Trophoblast cell (in vitro differentiated cells and primary cell): ENCODE data around the gene RRAS.
"Not testable (repeated sequence)": the region's sequence is repeated elsewhere in the genome, so short reads cannot be mapped to it uniquely, and the experiment has no call there.

ENCODE experiments used
- DNase-seq, 2 donors: peaks; one replicate each; pipeline ENCODE4 v3.0.0-alpha.2; 2016
- H2AFZ ChIP-seq: 2 replicates; pipeline ENCODE4 v1.6.1; 2013; ENCODE audit warnings: low read length, moderate library complexity, mild to moderate bottlenecking; ENCODE audit not compliant: insufficient read depth, poor library complexity
- H2AK5ac ChIP-seq: 2 replicates; pipeline ENCODE4 v1.6.1; 2013; ENCODE audit warnings: mild to moderate bottlenecking, low read length
- H2BK120ac ChIP-seq: 2 replicates; pipeline ENCODE4 v1.6.1; 2013; ENCODE audit warnings: low read length, mild to moderate bottlenecking, moderate library complexity; ENCODE audit not compliant: insufficient read depth, poor library complexity
- H2BK12ac ChIP-seq: 2 replicates; pipeline ENCODE4 v1.6.1; 2013; ENCODE audit warnings: mild to moderate bottlenecking, low read length, moderate library complexity
- H2BK5ac ChIP-seq: 2 replicates; pipeline ENCODE4 v1.6.1; 2013; ENCODE audit warnings: low read length, low read depth, moderate library complexity, mild to moderate bottlenecking; ENCODE audit not compliant: poor library complexity
- H3K14ac ChIP-seq: 2 replicates; pipeline ENCODE4 v1.6.1; 2013; ENCODE audit warnings: mild to moderate bottlenecking, low read length
- H3K18ac ChIP-seq: 2 replicates; pipeline ENCODE4 v1.6.1; 2013; ENCODE audit warnings: mild to moderate bottlenecking, low read length
- H3K23ac ChIP-seq: 2 replicates; pipeline ENCODE4 v1.6.1; 2013; ENCODE audit warnings: low read length
- H3K27ac ChIP-seq: 2 replicates; pipeline ENCODE4 v1.5.1; 2013; ENCODE audit warnings: low read depth, mild to moderate bottlenecking, inconsistent platforms, low read length, moderate library complexity
- H3K27me3 ChIP-seq: 2 replicates; pipeline ENCODE4 v1.6.1; 2013; ENCODE audit warnings: inconsistent platforms, mild to moderate bottlenecking, low read length, moderate library complexity; ENCODE audit not compliant: insufficient read depth
- H3K36me3 ChIP-seq, 2 experiments: 1 replicate in 1 of 2; 2 replicates in 1 of 2; pipeline ENCODE4 v1.6.1; 2013; ENCODE audit warnings: low read length in 2 of 2, mild to moderate bottlenecking in 2 of 2, moderate library complexity in 1 of 2; ENCODE audit not compliant: insufficient read depth in 2 of 2, control insufficient read depth in 1 of 2
- H3K4ac ChIP-seq: 2 replicates; pipeline ENCODE4 v1.6.1; 2013; ENCODE audit warnings: low read depth, mild to moderate bottlenecking, low read length, moderate library complexity
- H3K4me1 ChIP-seq, 2 experiments: 1 replicate in 1 of 2; 2 replicates in 1 of 2; pipeline ENCODE4 v1.6.1; 2013; ENCODE audit warnings: low read length in 2 of 2, mild to moderate bottlenecking in 2 of 2, moderate library complexity in 1 of 2; ENCODE audit not compliant: insufficient read depth in 2 of 2, control insufficient read depth in 1 of 2
- H3K4me2 ChIP-seq: 2 replicates; pipeline ENCODE4 v1.6.1; 2013; ENCODE audit warnings: inconsistent platforms, mild to moderate bottlenecking, low read length, moderate library complexity
- H3K4me3 ChIP-seq: 2 replicates; pipeline ENCODE4 v1.5.1; 2013; ENCODE audit warnings: mild to moderate bottlenecking, low read depth, low read length, inconsistent platforms
- H3K79me1 ChIP-seq: one replicate; pipeline ENCODE4 v1.6.1; 2013; ENCODE audit warnings: low read length
- H3K79me2 ChIP-seq: 2 replicates; pipeline ENCODE4 v1.6.1; 2013; ENCODE audit warnings: low read length, mild to moderate bottlenecking; ENCODE audit not compliant: control insufficient read depth, insufficient read depth, poor library complexity
- H3K9ac ChIP-seq: 2 replicates; pipeline ENCODE4 v1.6.1; 2013; ENCODE audit warnings: mild to moderate bottlenecking, low read length
- H3K9me3 ChIP-seq: 2 replicates; pipeline ENCODE4 v1.6.1; 2013; ENCODE audit warnings: low read depth, mild to moderate bottlenecking, control low read depth, inconsistent platforms, low read length; ENCODE audit not compliant: insufficient read depth
- H4K12ac ChIP-seq: 2 replicates; pipeline ENCODE4 v1.6.1; 2013; ENCODE audit warnings: low read depth, mild to moderate bottlenecking, low read length, moderate library complexity
- H4K8ac ChIP-seq: 2 replicates; pipeline ENCODE4 v1.6.1; 2013; ENCODE audit warnings: low read depth, mild to moderate bottlenecking, low read length, moderate library complexity
- H4K91ac ChIP-seq: one replicate; pipeline ENCODE4 v1.6.1; 2013; ENCODE audit warnings: low read depth, mild to moderate bottlenecking, low read length, moderate library complexity
- WGBS: extraction: QIAGEN DNeasy Blood & Tissue Kit; methylation state at CpG from one replicate; pipeline ENCODE4 v1.1.7; 2013; ENCODE audit warnings: missing lambda C conversion rate; ENCODE audit not compliant: insufficient read length, insufficient coverage; ENCODE audit errors: extremely low coverage; 5-methylcytosine and 5-hydroxymethylcytosine counted together

RRAS gene

GRCh38 chr19:49626226-49626625 lies 13.7 kb downstream of the RRAS start:
- no peak overlapping the region for H3K4ac ChIP-seq
- H2BK5ac ChIP-seq = no peak overlapping the region
- H4K12ac ChIP-seq = no peak overlapping the region
- H3K4me2 ChIP-seq = no peak overlapping the region
- no peak overlapping the region for H2AFZ ChIP-seq
- no peak overlapping the region for H3K18ac ChIP-seq
- H3K23ac ChIP-seq = no peak overlapping the region
- no peak overlapping the region for H2BK120ac ChIP-seq
- no peaks in the 10 kb centered on the region for H3K79me2 ChIP-seq
- no peak for DNase-seq
- H3K79me1 ChIP-seq = no peaks in the 10 kb centered on the region
- no peak overlapping the region for H2BK12ac ChIP-seq
- peaks cover 30 to 33% of the 10 kb centered on the region in 2 experiments for H3K36me3 ChIP-seq
- H3K27ac ChIP-seq = no peak overlapping the region
- no peak overlapping the region for H4K91ac ChIP-seq
- no peak overlapping the region for H3K9ac ChIP-seq
- no peak overlapping the region for H4K8ac ChIP-seq
- no peaks in the 10 kb centered on the region for H3K27me3 ChIP-seq
- no peaks in the 10 kb centered on the region for H3K4me1 ChIP-seq
- H3K14ac ChIP-seq = no peak overlapping the region
- no peaks in the 10 kb centered on the region for H3K9me3 ChIP-seq
- H2AK5ac ChIP-seq = no peak overlapping the region
- H3K4me3 ChIP-seq = no peak overlapping the region
- no CpG with 5 or more reads among the region's 11 CpGs for WGBS

DNA sequence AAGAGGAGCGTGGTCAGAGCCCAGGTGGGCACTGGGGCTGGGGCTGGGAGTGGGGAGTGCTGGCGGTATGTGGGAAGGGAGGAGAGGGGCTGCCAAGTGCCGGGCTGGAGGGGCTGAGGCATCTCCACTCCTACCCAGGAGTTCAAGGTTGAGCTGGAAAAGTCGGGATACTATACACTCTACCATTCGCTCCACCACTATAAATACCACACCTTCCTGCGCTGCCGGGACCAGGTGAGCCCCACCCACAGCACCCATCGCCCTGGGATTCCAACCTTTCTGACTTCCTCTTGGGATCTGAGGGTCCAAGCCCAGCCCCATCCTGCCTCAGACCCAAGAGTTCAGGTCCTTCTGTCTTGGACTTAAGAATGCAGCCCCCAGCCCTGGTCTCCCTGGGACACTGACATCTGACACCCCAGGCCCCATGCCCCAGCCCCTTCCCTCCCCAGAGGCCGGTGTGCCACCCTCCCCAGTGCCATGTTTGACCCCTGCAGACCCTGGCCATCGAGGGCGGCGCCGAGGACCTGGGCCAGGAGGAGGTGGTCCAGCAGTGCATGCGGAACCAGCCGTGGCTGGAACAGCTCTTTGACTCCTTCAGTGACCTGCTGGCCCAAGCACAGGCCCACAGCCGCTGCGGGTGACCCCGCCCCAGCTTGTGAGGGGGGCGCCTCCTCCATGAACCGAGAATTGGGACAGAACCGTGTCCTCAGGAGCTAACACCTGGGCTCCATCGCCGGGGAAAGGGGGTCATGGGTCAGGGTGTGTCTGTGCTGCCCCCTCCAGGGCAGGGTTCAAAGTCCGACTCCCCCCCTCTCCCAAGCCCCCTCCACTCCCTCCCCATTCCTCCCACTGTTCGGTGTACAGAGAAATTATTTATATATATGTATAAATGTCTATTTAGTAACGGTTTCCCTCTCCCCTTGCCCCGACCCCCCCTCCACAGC lies 14.7 kb downstream of the RRAS start:
- no peak overlapping the region for H4K8ac ChIP-seq
- H2BK5ac ChIP-seq = no peak overlapping the region
- no peaks in the 10 kb centered on the region for H3K79me2 ChIP-seq
- no peak overlapping the region for H3K4me2 ChIP-seq
- H4K12ac ChIP-seq = no peak overlapping the region
- peaks cover 33 to 39% of the 10 kb centered on the region in 2 experiments for H3K36me3 ChIP-seq
- no peak overlapping the region for H2BK12ac ChIP-seq
- no peaks in the 10 kb centered on the region for H3K79me1 ChIP-seq
- no peak overlapping the region for H3K23ac ChIP-seq
- no peak overlapping the region for H2AK5ac ChIP-seq
- no peak overlapping the region for H3K9ac ChIP-seq
- no peak overlapping the region for H3K18ac ChIP-seq
- no peak overlapping the region for H3K4ac ChIP-seq
- no peak for DNase-seq
- H3K4me3 ChIP-seq = no peak overlapping the region
- H3K4me1 ChIP-seq = no peaks in the 10 kb centered on the region
- H2AFZ ChIP-seq = no peak overlapping the region
- no peaks in the 10 kb centered on the region for H3K9me3 ChIP-seq
- no peak overlapping the region for H3K27ac ChIP-seq
- H2BK120ac ChIP-seq = no peak overlapping the region
- H3K14ac ChIP-seq = no peak overlapping the region
- no peak overlapping the region for H4K91ac ChIP-seq
- WGBS = no CpG with 5 or more reads among the region's 27 CpGs
- no peaks in the 10 kb centered on the region for H3K27me3 ChIP-seq

DNA sequence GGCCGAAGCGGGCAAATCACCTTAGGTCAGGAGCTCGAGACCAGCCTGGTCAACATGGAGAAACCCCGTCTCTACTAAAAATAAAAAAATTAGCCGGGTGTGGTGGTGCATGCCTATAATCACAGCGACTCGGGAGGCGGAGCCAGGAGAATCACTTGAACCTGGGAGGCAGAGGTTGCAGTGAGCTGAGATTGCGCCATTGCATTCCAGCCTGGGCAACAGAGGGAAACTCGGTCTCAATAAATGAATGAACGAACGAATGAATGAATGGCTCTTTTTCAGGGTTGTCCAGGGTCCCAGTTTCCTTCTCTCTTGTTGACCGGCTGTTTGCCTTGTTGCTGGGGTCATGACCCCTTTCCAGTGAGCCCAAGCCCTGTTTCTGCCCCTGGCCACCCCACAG lies 22.1 kb downstream of the RRAS start:
- not testable (repeated sequence) for H2BK120ac ChIP-seq, H3K4me1 ChIP-seq, H3K9me3 ChIP-seq, H2BK5ac ChIP-seq, H3K4me3 ChIP-seq, H3K79me2 ChIP-seq, H3K27ac ChIP-seq, H3K79me1 ChIP-seq, H4K91ac ChIP-seq, H2AK5ac ChIP-seq, H3K27me3 ChIP-seq, H3K23ac ChIP-seq, H3K4ac ChIP-seq, H3K9ac ChIP-seq, H2BK12ac ChIP-seq, H3K18ac ChIP-seq, H3K14ac ChIP-seq, H2AFZ ChIP-seq, H4K8ac ChIP-seq, H4K12ac ChIP-seq, H3K4me2 ChIP-seq
- peak in 1 of 2 donors; percentile 9 for DNase-seq
- H3K36me3 ChIP-seq = peaks cover 52 to 65% of the 10 kb centered on the region in 2 experiments
- WGBS = no CpG with 5 or more reads among the region's 13 CpGs

DNA sequence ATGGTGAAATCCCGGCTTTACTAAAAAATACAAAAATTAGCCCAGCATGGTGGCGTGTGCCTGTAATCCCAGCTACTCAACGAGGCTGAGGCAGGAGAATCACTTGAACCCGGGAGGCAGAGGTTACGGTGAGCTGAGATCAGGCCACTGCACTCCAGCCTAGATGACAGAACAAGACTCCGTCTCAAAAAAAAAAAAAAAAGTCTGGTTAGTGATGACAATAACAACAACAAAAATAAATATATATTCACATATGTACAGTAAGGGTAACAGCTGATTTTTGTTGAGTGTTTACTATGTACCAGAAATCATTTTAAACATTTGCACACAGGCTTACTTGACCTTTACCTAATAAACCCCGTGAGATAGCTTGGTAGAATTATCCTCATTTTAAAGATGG lies 23.0 kb downstream of the RRAS start:
- no peak overlapping the region for H4K8ac ChIP-seq
- peaks cover 2% of the 10 kb centered on the region for H3K9me3 ChIP-seq
- H3K79me1 ChIP-seq = no peaks in the 10 kb centered on the region
- DNase-seq = no peak
- no peak overlapping the region for H3K23ac ChIP-seq
- WGBS = no CpG with 5 or more reads among the region's 7 CpGs
- no peak overlapping the region for H2BK120ac ChIP-seq
- H3K4me3 ChIP-seq = no peak overlapping the region
- no peaks in the 10 kb centered on the region for H3K27me3 ChIP-seq
- peaks cover 2 to 3% of the 10 kb centered on the region in 2 experiments for H3K4me1 ChIP-seq
- H3K18ac ChIP-seq = no peak overlapping the region
- no peak overlapping the region for H3K14ac ChIP-seq
- H4K12ac ChIP-seq = no peak overlapping the region
- no peak overlapping the region for H3K4ac ChIP-seq
- no peak overlapping the region for H3K9ac ChIP-seq
- no peak overlapping the region for H3K27ac ChIP-seq
- H2AK5ac ChIP-seq = no peak overlapping the region
- H2AFZ ChIP-seq = no peak overlapping the region
- no peak overlapping the region for H2BK5ac ChIP-seq
- H3K4me2 ChIP-seq = no peak overlapping the region
- no peaks in the 10 kb centered on the region for H3K79me2 ChIP-seq
- H4K91ac ChIP-seq = no peak overlapping the region
- peaks cover 52 to 62% of the 10 kb centered on the region in 2 experiments for H3K36me3 ChIP-seq
- H2BK12ac ChIP-seq = no peak overlapping the region
